Stimulated activated CD4-positive, alpha-beta T cell treated with anti-CD3 and anti-CD28 coated beads, Interleukin-2, amount 100 ng/mL, for 24 hours (primary cell): ENCODE data around the gene DCHS1.

Source experiments
- DNase-seq, 2 donors: peaks; one replicate each; pipeline ENCODE4 v3.0.0-alpha.2; 2020

Gene DCHS1

DNA sequence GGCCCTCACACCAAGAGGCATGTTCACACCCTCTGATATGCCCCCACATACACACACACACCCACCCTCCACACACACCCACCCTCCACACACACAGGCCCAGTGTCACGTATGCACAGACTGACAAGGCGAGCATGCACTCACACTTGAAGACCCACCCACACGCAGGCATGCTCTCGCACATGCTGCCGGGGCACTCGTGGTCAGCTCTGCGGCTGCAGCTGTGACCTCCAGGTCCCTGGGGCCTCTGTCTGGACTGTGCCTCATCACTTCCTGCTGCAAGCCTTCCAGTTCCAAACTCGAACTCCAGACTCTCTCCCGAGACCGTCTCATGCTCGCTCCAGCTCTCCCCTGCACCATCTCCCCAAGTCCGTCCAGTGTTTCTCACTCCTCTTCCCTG is 9.5 kb downstream of the DCHS1 start:
- DNase-seq: no peak

DNA sequence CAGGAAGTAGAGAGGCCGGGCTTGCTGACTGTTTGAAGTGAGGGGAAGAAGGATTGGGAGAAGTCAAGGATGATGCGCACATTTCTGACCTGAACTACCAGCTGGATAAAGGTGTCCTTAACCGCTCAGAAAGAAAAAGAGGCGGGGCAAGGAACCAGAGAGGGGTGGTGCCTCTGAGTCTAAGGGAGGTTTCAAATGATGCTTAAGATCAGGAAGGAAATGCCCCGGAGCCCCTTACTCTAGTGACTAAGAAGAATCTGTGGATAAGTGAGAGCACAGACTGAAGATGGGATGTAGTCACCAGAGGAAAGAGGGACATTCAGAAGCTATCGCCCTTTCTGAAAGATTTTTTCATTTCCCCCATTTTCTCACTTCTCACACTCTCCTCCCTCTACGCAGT is 12.7 kb downstream of the DCHS1 start:
- no peak for DNase-seq

DNA sequence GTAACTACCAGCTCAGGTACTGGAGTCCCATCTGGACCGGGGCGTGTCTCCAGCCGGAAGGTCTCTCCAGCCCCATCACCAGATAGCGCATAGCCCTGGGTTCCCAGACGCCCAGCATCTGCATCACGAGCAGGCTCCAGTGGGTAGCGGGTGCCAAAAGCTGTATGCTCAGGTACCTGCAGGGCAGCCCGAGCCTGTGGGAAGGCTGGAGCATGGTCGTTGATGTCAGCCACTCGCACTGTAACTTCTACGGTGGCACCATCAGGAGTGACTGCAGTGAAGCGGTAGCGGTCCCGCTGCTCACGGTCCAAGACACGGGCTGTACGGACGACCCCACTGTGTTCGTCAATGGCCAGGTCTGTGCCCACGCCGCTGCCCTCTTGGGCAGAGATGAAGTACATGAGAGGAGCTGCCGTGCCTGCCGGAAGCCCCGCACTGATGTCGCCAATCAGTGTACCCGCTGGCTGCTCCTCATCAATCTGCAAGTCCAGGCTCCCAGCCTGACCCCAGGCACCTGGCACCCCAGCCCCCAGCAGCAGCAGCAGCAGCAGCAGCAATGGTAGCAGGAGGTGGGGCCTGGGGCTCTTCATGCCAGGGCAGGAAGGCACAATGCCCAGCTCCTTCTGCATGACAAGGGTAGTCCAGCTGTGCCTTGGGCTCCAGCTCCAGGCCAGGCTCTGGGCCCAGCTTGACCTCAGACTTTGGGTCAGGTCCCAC is 14.5 kb downstream of the DCHS1 start:
- no peak for DNase-seq

DNA sequence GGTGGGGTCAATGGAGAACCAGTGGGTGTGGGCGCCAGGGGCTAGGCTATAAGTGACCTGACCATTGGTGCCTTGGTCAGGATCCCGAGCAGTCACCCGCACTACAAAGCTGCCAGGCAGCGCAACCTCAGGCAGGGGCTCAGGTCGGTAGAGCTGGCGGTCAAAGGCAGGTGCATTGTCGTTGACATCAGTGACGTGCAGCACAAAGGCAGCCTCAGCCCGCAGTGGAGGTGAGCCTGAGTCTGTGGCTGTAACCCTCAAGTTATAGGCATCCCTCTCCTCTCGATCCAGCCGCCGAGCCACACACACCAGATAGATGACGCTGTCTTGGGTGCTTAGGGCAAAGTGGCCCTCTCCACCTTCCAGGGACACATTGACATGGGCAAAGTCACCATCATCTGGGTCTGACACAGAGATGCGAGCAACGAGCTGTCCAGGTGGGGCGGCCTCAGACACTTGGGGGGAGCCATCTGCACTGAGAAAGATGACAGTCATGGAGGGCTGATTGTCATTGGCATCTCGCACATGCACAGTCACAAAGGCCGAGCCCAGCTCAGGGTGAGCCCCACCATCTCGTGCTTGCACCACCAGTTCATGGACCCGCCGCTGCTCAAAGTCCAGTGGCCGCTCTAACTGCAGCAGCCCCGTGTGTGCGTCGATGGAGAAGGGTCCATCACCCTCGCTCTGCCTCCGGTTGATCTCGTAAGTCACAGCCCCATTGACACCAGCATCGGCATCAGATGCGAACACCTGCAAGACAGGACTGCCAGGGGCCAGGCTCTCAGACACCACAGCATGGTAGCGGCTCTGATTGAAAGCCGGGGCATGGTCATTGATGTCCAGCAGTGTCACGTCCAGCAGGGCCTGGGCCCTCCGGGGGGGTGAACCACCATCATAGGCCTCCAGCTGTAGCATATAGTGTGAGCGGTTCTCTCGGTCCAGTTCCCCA is 15.3 kb downstream of the DCHS1 start:
- DNase-seq: no peak

DNA sequence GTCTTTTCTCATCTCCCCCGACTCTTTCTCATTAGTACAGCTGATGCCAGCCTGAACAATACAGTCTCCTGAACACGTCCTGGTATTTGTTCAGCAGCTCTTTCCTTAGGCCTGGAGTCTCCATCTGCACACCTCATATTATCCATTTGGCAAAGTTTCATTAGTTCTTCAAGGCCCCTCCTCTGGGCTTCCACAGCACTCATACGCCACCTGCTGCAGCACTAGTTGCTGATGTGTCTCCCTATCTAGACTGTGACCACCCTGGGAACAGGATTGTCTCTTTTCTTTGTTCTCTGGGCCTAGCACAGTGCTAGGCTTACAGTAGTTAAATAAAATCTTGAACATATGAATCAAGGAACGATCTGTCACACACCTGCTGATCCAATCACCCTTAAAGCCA is 17.2 kb downstream of the DCHS1 start:
- no peak for DNase-seq

DNA sequence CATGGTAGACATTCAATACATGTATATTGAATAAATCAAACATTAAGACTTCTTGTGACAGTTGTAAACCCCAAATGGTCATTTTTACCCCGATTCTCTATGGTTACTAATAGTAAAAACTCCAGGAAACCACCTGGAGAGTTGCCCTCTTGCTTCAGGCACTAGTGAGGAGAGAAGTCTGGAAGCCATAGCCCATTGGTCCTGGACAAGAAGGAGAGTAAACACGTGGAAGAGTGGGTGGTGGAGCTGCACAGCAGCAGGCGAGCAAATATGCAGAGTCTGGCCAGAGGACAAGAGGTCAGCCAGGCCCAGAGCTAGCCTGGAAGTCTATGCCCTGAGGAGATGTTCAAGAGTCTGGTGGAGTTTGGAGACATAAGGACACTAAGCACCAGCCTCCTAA is 17.7 kb downstream of the DCHS1 start:
- no peak for DNase-seq

DNA sequence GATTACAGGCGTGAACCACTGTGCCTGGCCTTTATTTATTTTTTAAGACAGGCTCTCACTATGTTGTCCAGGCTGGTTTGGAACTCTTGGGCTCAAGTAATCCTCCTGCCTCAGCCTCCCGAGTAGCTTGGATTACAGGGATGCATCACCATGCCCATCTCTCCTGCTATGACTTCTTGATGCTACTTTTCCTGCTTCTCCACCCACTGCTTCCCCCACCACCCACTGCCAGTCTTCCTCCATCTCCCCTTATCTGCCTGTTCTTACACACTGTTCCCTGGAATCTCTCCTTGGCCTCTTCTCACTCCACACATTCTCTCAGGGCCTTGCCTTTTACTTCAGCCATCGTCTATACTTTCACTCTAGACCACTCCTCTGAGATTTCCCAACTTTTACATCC is 19.1 kb downstream of the DCHS1 start:
- no peak for DNase-seq

DNA sequence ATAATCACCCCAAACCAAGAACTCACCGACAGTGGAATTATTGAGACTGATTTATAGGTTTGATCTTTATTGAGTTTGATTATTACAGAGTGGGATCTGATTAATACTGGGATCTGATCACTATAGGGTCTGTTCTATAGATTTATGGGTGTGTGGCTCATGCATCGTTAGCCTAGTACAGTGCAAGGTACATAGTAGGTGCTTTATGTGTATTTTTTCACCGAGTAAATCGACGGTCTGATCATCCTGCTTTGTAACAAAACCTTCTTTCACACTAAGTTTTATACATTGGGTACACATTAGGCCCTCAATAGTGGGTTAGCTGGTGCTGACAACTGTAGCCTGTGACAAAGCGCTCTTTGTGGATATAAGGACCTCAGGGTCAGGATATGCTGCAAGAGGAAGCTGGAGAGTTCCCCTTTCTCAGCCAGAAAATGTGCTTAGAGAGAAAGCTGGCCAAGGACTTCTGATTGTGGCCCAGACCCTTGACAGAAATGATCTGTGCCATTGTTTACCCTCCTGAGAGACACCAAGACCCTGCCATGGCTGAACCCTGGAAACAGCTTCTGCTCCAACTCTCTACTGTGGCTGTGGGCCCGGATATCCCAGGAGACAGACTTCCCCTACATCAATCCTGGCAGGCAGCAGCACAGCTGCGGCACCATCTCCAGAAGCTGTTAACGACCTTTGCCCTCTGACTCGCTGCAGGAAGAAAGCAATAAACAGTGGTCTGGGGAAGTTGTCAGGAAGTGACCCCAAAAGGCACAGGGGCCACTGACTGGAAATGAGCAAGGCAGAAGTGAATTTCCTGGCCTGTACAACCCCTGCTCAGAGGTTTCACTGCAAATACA is 20.3 kb downstream of the DCHS1 start:
- no peak for DNase-seq

DNA sequence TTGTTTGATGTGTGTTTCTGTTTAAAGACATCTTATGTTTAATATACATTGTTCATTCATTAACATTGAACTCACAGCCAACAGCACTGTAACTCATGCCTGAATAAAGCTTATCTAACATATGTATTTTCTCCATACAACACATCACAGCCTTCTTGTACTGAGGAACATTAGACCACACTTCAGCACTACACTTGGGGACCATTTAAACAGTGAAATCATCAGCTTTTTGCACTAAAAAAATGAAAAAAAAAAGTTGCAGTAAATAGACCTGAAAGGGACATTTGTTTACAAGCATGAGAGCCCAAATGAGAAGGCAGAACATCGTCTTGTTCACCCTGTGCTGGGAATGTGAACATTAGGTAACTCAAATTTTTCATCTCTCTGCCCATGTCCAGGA is 21.1 kb downstream of the DCHS1 start:
- DNase-seq: no peak

DNA sequence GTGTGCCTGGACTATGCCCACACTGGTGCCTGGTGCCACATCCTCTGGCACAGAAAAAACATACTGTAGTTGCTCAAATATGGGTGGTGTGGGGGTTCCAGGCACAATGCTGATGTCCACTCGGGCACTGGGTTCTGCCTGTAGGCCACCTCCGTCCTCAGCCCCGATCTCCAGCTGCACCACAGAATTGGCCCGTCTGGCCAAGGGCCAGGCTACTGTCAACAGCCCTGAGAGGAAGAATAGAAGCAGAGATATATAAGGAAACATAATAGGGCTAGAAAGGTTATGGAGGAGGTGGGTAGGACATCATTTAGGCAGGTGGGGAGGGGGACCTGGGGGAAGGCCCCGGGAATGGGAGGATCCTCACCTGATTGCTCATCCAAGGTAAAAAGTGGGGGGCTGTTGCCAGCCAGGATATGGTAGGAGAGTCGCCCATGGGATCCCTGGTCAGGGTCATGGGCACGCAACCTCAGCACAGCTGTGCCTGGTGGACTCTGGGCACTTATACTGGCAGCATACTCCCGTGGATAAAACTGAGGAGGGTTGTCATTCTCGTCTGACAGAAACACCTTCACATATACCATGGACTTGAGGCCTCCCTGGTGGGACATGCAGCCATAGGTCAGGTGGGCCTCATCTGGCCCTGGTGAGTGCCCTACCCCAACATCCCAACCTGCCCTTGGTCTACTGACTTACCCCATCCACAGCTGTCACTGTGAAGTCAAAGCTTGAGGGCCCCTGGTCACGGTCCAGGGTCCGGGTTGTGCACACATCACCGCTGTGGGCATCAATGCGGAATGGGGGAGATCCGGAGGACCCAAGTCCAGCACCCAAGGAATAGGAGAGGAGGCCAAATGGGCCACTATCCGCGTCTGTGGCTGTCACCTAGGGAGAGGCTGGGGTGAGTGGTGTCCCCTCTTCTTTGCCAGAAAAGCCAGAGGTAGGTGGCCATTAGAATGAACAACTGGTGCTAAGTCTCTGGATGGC is 21.9 kb downstream of the DCHS1 start:
- DNase-seq: no peak

DNA sequence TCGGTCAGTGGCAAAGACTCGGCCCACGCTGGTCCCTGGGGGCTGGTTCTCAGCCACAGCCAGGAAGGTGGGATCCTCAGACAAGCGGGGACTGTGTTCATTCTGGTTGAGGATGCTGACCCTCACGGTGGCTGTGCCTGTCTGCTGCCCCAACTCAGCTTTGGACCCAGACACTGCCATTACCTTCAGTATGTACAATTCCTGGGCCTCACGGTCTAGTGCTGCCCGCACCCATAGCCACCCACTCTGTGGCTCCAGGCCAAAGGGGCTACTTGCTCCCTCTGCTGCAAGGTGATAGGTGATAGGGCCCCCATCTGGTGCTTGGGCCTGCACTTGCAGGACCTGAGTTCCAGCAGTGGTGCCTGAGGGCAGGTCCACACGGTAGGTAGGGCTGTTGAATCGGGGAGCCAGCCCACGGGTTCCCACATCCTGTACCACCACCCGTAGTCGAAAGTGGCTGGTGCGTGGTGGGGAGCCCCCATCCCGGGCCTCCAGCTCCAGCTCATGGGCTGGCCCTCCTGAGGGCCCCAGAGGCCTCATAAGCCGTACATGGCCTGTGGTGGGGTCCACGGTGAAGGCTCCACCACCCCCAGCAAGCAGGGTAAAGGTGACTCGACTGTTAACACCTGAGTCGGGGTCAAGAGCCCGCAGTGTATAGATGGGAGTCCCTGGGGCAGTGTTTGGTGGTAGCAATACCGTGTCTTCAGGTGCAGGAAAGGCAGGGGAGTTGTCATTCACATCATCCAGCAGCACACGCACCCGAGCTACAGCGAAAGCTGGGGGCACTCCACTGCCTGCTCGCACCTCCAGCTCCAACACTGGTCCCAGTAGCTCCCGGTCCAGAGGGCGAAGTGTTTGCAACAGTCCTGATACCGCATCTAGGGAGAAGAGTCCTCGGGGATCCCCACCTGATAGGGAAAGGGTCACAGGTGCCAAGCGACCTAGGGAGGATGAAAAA is 23.2 kb downstream of the DCHS1 start:
- DNase-seq: no peak

DNA sequence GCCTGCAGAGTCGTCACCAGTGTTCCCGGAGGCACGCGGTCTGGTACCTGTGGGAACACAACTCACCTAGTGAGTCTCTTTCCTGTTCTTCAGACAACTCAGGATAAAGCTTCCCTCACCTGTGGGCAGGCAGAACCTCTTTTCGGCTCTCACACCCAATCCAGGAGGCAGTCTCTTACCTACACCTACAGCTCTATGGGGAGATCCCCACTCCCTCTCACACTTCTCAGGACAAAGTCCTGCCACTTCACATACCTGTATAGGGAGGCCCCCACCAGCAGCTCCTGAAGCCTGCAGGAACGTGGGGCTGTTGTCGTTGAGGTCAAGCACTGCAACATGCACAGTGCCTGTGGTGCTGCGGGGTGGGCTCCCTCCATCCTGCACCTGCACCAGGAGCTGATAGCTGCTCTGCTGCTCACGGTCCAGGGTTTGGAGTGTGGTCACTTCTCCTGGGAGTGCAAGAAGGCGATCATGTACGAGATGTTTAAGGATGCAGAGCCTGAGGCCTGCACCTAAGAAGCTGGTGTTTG is 24.2 kb downstream of the DCHS1 start:
- DNase-seq: no peak

DNA sequence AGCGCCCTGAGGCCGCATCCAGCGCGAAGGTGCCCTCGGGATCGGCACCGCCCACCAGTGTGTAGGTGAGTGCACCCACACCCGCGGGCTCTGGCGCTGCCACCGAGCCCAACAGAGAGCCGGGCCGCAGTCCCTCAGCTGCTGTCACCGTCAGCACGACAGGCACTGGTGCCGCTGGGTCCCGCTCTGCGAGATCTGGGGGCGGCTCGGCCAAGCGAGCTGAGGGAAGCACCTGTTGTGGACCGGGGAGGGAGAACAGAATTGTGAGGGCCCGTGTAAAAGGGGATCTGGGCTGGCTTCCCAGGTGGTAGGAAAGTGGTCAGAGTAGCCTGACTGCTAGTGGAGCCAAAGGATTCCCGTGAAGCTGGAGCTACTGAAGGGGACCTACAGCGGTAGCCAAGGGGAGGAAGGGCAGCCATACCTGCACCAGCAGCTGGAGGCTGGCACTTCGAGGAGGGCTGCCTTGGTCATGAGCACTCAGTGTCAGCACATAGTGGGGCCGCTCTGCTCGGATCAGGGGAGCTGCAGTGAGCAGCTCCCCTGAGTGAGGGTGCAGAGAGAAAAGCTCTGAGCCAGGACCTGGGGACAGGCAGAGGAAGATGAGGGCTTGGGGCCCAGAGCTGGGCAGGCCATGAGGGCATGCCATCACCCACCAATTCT is 24.8 kb downstream of the DCHS1 start:
- no peak for DNase-seq

DNA sequence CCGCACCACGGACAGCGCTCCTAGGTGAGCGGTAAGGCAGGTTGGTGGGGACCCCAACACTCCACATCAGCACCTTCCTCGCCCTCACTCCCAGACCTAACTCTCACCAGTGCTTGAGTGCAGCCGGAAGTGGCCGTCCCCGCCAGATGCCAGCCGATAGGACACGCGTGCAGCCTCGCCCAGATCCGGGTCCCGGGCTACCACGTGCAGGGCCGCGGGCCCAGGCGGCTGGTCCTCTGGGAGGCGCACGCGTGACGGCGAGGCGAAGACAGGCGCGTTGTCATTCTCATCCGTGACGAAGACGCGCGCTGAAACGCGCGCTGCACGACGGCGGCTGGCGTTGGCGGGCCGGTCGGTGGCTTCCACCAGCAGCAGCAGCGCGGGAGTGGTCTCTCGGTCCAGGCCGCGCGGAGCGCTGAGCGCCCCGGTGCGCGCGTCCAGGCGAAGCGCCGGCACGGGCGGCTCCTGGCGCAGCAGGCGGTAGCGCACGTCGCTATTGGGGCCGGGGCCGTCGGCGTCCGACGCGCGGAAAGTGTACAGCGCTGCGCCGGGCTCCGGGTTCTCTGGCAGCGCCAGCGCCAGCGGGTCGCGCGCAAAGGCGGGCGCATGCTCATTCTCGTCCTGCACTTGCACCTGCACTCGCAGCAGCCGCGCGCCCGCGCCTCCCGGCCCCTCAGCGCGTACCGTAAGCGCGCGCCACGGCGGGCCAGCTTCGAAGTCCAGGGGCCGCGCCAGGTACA is 25.5 kb downstream of the DCHS1 start:
- no peak for DNase-seq

DNA sequence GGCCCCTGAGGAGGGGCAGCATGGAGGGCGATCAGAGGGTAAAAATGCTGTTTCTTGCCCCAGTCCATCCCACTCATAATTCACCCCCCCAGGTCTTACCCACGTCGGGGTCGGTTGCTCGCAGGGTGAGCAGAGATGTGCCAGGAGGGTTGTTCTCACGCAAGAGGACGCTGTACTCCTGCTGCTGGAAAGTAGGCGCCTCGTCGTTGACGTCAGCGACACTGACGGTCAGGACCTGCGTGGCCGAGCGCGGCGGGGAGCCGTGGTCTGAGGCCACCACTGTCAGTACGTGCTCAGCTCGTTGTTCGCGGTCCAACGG is 26.1 kb downstream of the DCHS1 start:
- DNase-seq: no peak

DNA sequence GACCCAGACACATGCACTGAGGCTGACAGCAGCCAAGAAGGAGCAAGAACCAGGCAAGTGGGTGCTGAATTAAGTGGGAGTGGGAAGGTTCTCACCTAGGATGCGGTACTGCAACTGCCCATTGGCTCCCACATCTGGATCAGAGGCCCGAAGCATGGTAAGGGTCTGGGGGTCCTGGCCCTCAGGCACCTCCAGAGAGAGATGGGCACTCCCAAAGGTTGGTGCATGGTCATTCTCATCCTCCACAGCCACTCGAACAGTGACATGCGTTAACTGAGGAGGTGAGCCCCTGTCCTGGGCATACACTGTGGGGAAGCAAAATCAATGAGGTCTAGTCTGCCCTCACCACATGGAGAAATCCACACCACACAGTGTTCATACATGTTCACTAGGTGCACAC is 27.1 kb downstream of the DCHS1 start:
- DNase-seq: no peak

DNA sequence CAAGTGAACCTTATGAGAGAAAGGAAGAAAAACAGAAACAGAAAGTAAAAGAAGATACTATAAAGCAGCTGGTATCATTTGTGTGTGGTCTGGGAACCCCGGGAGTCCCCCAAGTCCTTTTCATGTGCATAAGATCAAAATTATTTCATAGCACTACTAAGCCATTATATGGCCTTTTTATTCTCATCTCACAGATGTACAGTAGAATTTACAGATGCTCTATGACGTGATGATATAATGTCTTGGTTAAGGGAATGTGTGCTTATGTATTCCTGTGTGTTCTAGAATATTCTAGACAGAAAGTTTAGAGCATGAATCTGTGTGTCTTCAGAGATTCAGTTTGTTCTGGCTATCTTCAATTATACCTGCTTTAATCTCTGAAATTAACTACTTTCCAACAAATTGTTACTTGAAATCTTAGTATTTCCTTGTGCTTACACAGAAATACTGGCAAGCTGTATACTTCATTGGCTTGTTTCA is 27.8 kb downstream of the DCHS1 start:
- DNase-seq: no peak

DNA sequence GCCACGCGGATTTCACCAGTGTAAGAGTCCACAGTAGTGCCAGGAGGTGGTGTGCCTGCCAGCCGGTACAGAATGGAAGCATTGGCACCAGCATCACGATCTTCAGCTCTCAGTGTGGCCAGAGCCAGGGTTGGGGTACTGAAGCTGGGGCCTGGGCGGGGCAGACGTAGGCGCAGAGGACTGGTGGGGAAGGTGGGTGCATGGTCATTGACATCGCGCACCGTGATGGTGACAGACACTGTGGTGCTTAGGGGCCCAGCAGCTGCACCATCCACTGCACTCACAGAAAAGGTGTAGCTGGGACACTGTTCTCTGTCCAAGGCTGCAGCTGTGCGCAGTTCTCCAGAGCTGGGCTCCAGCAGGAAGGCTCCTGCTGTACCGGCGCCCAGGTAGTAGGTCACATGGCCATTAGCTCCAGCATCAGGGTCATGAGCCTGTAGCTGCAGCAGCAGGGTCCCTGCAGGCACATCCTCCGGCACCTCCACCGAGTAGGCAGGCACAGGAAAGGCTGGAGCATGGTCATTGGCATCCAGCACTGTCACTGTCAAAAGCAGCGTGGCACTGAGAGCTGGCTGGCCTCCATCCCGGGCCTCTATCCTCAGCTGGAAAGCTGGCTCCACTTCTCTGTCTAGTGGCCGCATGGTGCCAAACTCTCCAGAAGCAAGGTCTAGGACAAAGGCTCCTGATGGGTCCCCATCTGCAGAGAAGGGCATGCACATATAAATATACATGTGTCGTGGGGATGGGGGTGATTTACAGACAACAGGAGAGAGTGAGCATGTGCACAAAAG is 28.4 kb downstream of the DCHS1 start:
- no peak for DNase-seq
